ENCODE measurements around the gene MAPRE3. TPM values are rescaled to one million over a fixed set of nuclear protein-coding genes. Genes with fewer than 3 reads are reported as not detected.

Gene MAPRE3
- total RNA-seq, 1 donor from 2014 or later: 27.0 TPM

- TF ChIP-seq EZH2 (IDR thresholded peaks at IDR 0.05; ENCODE audit: insufficient read depth, low read length) (no peak), CTCF (IDR thresholded peaks at IDR 0.05; ENCODE audit: insufficient read depth, low read depth, low read length) (no peak)
- no peak overlapping the region for H3K4me3 ChIP-seq (ENCODE audit: insufficient read depth, low read depth, low read length)
- peaks cover 17% of the 10 kb centered on the region for H4K20me1 ChIP-seq (ENCODE audit: insufficient read depth, low read length)
- no peak overlapping the region for H3K27ac Mint-ChIP-seq (ENCODE audit: unreplicated experiment)
- no peak overlapping the region for H3K4me2 ChIP-seq (ENCODE audit: low read length)
- peaks cover 2% of the 10 kb centered on the region for H3K36me3 Mint-ChIP-seq (ENCODE audit: low read depth, unreplicated experiment)
- no peaks in the 10 kb centered on the region for H3K27me3 Mint-ChIP-seq (ENCODE audit: low read depth, unreplicated experiment)
- H3K4me1 Mint-ChIP-seq (ENCODE audit: low read depth, unreplicated experiment): peaks cover 10% of the 10 kb centered on the region
- H3K9ac ChIP-seq (ENCODE audit: low read length): no peak overlapping the region
- H3K27me3 ChIP-seq (ENCODE audit: insufficient read depth, low read length): no peaks in the 10 kb centered on the region
- H2AFZ ChIP-seq (ENCODE audit: low read depth, low read length): no peak overlapping the region
- no peaks in the 10 kb centered on the region for H3K9me3 ChIP-seq (ENCODE audit: insufficient read depth, low read depth, low read length)
- H3K27ac ChIP-seq (ENCODE audit: low read depth, low read length): no peak overlapping the region
- peaks cover 9% of the 10 kb centered on the region for H3K4me1 ChIP-seq (ENCODE audit: insufficient read depth, low read length)
- DNase-seq (ENCODE audit: low read depth): peak; percentile 71
- H3K79me2 ChIP-seq (ENCODE audit: insufficient read depth, low read length): no peaks in the 10 kb centered on the region
- no peaks in the 10 kb centered on the region for H3K9me3 Mint-ChIP-seq (ENCODE audit: unreplicated experiment)
- H3K4me3 Mint-ChIP-seq (ENCODE audit: unreplicated experiment): no peak overlapping the region
- H3K36me3 ChIP-seq (ENCODE audit: insufficient read depth, low read length): no peaks in the 10 kb centered on the region
- no peak for FAIRE-seq
These were observed 33.4 kb downstream of the MAPRE3 start for GRCh38 chr2:27003857-27004256.

GRCh38 chr2:27006602-27007415, 36.4 kb downstream of the MAPRE3 start:
- Histone ChIP-seq H3K4me1 (ENCODE audit: insufficient read depth, low read length) (peaks cover 16% of the 10 kb centered on the region), H2AFZ (ENCODE audit: low read depth, low read length) (no peak overlapping the region), H3K36me3 (ENCODE audit: insufficient read depth, low read length) (no peaks in the 10 kb centered on the region), H3K4me3 (ENCODE audit: insufficient read depth, low read depth, low read length) (no peak overlapping the region), H3K4me2 (ENCODE audit: low read length) (no peak overlapping the region), H4K20me1 (ENCODE audit: insufficient read depth, low read length) (peaks cover 15% of the 10 kb centered on the region), H3K27ac (ENCODE audit: low read depth, low read length) (no peak overlapping the region), H3K27me3 (ENCODE audit: insufficient read depth, low read length) (no peaks in the 10 kb centered on the region), H3K9me3 (ENCODE audit: insufficient read depth, low read depth, low read length) (no peaks in the 10 kb centered on the region), H3K9ac (ENCODE audit: low read length) (no peak overlapping the region), H3K79me2 (ENCODE audit: insufficient read depth, low read length) (no peaks in the 10 kb centered on the region)
- DNase-seq (ENCODE audit: low read depth) (no peak), FAIRE-seq (no peak)
- H3K36me3 Mint-ChIP-seq (ENCODE audit: low read depth, unreplicated experiment): peaks cover 2% of the 10 kb centered on the region
- H3K27ac Mint-ChIP-seq (ENCODE audit: unreplicated experiment): no peak overlapping the region
- H3K27me3 Mint-ChIP-seq (ENCODE audit: low read depth, unreplicated experiment): no peaks in the 10 kb centered on the region
- H3K9me3 Mint-ChIP-seq (ENCODE audit: unreplicated experiment): no peaks in the 10 kb centered on the region
- H3K4me1 Mint-ChIP-seq (ENCODE audit: low read depth, unreplicated experiment): peaks cover 26% of the 10 kb centered on the region
- H3K4me3 Mint-ChIP-seq (ENCODE audit: unreplicated experiment): no peak overlapping the region
- TF ChIP-seq CTCF (IDR thresholded peaks at IDR 0.05; ENCODE audit: insufficient read depth, low read depth, low read length) (no peak), EZH2 (IDR thresholded peaks at IDR 0.05; ENCODE audit: insufficient read depth, low read length) (no peak)
